Measurements from ENCODE around the gene TIMM10.

Gene TIMM10

GRCh38 chr11:57530596-57531507 is at the start of gene TIMM10:
Gene TIMM10, minus strand, starts transcription at chr11:57530754. Its CDS starts 565 bp downstream, at chr11:57530189.
- DNase-seq, result peak; percentile 94 to 99

DNA sequence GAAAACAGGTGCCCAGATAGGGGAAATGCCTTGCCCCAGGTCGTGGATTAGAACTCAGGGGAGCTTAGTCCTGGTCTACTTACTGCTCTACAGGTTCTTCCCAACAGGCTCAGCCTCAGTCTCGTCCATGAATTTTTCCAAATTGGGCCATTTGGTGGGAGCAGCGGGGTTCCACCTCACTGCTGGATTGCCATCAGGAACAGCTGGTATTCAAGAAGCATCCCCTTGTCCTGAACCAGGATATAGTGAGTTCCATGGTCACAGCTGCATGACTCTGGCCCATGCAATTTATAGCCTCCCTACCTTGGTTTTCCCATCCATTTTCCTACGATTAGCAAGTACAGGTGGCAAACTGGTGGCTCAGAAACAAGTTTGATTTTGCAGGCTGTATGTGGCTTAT is 43.5 kb upstream of the TIMM10 start:
- no peak for DNase-seq

GRCh38 chr11:57571606-57572005 is 41.1 kb upstream of the TIMM10 start:
- no peak for DNase-seq

DNA sequence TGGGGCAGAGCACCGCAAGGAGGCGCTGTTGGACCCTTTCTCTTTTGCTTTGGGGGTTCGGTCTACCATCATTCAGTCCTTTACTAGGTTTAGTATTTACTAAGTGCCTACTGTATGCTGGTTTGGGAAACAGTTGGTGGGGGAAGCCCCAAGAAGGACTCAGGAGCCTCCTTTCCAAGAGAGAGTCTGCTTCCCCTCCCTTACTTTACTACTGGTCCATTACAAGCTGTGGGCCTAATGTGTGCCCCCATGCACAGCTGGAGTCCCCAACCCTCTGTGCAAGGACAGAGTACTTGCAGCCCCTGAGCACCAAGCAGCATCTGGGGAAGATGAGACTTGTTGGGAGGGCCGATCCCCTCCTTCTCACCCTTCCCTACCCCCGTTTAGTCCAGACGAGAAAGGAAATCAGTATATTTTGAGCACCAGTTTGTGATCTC is 37.8 kb upstream of the TIMM10 start:
- DNase-seq, result peak; percentile 69 to 71

DNA sequence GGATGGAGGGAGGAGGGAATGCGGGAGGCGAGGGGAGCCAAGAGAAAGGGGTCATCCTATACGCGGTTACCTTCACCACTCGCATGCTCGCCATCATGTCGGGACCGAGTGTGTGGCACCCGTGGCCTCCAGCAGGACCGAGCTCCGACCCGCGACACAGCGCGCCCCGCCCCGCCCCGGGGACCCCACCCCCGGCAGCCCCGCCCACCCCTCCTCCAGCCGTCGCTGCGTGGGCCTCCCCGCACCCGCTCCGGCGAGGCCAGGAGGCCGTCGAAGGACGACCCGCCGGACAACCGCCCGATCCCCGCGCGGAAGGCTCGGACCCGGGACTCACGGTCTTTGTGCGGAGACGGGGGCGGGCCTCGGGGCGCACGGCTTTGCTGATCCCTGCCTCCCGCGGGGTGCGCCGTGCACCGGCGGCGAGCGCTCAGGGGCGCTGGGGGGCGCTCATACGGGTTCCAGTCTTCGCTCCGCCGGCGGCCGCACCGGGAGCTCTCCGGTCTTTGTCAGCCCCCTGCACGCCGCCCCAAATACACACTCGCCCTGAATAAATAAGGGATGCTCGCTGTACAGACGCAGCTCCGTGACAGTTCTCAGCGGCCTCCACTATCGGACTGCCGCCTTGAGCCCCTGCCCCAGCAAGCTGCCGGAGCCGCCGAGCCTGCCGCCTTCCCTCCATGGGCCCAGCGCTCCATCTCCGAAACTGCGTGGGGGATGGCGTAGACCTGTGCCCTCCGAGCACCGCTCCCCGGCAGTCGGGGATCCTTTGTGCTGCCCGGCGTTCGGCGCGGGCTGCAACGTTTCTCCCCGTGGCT is 37.2 kb upstream of the TIMM10 start, which contains the start of gene UBE2L6:
Gene UBE2L6 (minus strand): TSS at position 158 of the 815 bp plus-strand sequence. CDS start 61 bp downstream, at position 97.
- peak; percentile 50 to 81 for DNase-seq

DNA sequence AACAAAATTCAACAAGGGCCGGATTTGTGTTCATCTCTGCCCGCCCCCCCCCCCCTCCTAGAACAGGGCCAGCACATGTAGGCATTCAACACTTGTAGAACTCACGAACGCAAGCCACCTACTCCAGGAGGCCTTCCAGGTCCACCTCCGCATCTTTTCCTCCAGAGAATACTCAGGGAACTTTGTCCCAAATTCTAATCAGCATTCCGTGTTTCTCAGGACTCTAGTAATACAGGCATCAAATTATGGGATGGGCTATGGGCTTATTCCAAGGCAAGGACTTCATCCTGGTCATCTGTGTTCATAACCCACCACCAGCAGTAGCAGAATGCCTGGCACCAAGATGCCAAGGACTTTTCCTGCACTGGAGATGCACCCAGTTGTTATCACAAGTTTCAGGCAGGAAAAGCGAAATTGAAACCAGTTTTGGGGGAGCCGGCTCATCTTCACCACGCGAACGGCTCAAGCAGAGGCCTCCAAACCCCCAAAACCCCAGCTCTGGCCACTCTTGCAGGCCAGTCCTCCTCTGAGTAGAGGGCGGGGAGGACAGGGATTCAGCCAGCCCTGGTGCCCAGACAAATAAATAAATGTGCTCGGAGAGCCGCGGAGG is 36.5 kb upstream of the TIMM10 start:
- DNase-seq, result no peak

DNA sequence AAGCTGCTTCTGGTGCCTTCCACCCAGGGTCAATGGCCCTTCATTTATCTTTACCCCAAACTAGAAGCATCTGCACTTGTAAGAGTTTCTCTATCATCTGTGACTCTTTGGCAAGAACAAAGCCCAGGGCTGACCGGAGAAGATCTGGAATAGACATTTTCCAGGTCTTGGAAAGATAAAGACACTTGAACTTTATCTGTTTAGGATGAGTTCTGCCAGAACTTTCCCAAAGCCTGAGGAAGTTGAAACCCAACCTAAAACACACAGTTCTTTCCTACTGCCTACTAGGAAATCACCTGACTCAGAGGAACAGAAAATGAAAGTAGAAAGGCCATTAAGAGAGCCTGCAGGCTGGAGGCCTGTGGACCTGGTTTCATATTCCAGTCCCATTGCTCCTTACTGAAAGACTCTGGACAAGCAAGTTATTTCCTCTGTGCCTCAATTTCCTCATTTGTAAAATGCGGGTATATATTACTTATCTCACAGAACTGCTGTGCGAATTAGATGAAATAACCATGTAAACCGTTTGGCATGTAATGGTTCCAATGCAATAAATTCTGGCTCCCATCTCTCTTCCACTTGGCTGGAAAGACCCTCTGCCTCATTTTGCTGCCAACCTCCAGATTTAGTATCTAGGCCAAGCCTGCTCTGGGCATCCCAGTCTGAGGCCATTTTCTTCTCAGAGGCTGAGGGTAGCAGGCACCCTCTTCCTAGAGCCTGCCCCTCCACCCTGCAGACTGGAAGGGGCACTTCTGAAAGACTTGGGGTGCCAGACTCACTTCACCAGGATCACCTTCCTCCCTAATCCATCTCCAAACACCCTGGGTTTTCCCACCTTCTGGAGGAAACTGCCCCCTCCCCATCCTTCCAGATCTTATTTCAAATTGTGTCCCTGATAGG is 35.7 kb upstream of the TIMM10 start:
- peak; percentile 7 to 50 for DNase-seq

GRCh38 chr11:57562596-57562995 is 32.0 kb upstream of the TIMM10 start:
- no peak for DNase-seq

DNA sequence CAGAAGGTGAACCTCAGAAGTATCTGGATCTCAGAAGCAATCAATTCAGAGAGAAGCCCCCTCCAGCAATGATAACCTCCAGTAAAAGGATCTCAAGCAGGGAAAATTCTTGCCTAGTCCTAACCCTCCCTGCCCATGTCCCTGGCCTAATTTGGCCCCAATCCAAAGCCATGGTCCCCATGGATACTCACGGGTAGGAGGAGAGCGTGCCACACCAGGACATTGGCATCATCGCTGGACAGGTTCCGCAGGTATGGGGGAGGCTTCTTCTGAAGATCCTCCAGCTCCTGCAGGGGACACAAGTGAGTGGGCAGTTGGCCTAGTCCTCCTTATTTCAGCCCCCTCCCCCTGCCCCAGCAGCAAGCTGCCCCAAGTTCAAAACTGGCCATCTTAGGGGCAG is 29.6 kb upstream of the TIMM10 start:
- DNase-seq, result no peak

DNA sequence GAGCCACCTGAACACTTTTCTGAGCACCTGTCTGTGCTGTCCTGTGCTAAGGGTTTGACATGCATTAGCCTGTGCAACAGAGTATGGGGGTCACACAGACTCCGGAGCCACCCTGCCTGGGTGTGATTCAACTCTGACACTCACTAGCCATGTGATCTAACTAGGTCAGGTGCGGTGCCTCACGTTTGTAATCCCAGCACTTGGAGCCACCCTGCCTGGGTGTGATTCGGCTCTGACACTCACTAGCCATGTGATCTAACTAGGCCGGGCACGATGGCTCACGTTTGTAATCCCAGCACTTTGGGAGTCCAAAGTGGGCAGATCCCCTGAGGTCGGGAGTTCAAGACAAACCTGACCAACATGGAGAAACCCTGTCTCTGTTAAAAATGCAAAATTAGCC is 25.5 kb upstream of the TIMM10 start:
- DNase-seq, result no peak

GRCh38 chr11:57555393-57555792 is 24.8 kb upstream of the TIMM10 start:
- DNase-seq, result no peak

GRCh38 chr11:57552479-57552878 is 21.9 kb upstream of the TIMM10 start:
- DNase-seq, result no peak

DNA sequence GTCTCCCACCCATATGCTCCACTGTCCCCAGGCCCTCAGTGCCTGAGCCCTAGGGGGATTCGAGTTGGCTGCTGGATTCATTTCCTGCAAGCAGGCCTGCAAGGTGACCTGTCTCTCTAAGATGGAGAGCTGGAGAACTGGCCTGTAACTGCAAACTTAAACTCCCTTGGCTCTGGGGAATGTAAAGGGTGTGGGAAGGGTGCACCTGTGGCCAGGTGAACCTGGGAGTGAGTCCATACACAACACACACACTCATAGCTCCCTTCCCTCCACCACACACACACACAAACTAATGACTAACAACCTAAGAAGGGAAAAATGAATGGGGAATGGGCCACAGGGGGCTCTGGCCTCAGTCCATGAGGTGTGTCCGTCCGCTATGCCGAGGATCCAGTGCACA is 21.4 kb upstream of the TIMM10 start:
- DNase-seq, result no peak

GRCh38 chr11:57549983-57550382 is 19.4 kb upstream of the TIMM10 start:
- no peak for DNase-seq

DNA sequence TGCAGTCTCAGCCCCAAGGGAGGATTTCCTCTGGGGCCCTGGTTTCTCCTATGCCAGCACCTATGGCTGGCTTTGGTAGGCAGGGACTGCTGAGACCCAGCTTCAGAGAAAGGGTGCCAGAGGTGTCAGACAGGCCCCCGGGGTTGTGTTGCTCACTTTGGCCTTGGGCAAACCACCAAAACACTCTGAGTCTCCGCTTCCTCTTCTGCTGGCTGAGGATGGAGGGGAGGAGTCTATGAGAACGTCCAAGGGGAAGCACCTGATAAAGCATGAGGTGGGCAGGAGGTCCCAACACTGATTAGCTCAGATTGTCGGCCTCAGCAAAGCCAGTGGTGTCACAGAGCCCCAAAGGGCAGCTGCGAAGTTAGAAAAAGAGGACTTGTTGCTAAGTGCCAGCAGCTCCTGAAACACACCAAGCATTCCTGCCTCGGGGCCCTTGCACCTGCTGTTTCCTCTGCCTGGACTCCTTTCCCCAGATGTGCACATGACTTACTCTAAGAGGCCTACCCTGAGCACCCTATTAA is 17.4 kb upstream of the TIMM10 start:
- no peak for DNase-seq

- DNase-seq, result no peak
Measured at GRCh38 chr11:57546869-57547475, 16.4 kb upstream of the TIMM10 start.

GRCh38 chr11:57546451-57546850 is 15.9 kb upstream of the TIMM10 start:
- DNase-seq, result no peak

GRCh38 chr11:57545883-57546282 is 15.3 kb upstream of the TIMM10 start:
- DNase-seq, result no peak

GRCh38 chr11:57544566-57544965 is 14.0 kb upstream of the TIMM10 start:
- no peak for DNase-seq

- no peak for DNase-seq
Measured at GRCh38 chr11:57543593-57543992, 13.0 kb upstream of the TIMM10 start.

- no peak for DNase-seq
Measured at GRCh38 chr11:57542582-57542981, 12.0 kb upstream of the TIMM10 start.

Data from hippocampal formation (tissue), 2 donors.